ENCODE results near the gene KLHL40. TPM values are rescaled to one million over a fixed set of nuclear protein-coding genes. Genes with fewer than 3 reads are reported as not detected.

KLHL40 gene
- total RNA-seq, 1 experiment from 2014 or later: not detected

- Histone ChIP-seq H3K4me1 (ENCODE audit: insufficient read depth, low read length) (no peaks in the 10 kb centered on the region), H3K14ac (ENCODE audit: insufficient read depth, low read length) (no peak overlapping the region), H2BK12ac (ENCODE audit: insufficient read length, low read depth, low read length) (no peak overlapping the region), H3K18ac (ENCODE audit: insufficient read length, low read depth, low read length) (no peak overlapping the region), H3K23ac (ENCODE audit: insufficient read length, low read depth, low read length) (no peak overlapping the region), H3K56ac (ENCODE audit: insufficient read length, low read depth, low read length) (no peak overlapping the region), H3K79me2 (ENCODE audit: insufficient read depth, low read length) (no peaks in the 10 kb centered on the region), H2BK20ac (ENCODE audit: low read depth, low read length, poor library complexity, severe bottlenecking) (no peak overlapping the region), H2BK120ac (ENCODE audit: low read depth, low read length, poor library complexity, severe bottlenecking) (no peak overlapping the region), H3K27ac (ENCODE audit: insufficient read length, low read depth, low read length) (no peak overlapping the region), H4K5ac (ENCODE audit: insufficient read length, low read depth, low read length) (no peak overlapping the region), H3T11ph (ENCODE audit: low read length) (no peak overlapping the region), H4K20me1 (ENCODE audit: control insufficient read depth, insufficient read depth, insufficient read length) (no peaks in the 10 kb centered on the region), H2AK5ac (ENCODE audit: insufficient read length, low read length) (no peak overlapping the region), H3K9ac (ENCODE audit: extremely low read depth, insufficient read length, low read length) (no peak overlapping the region), H3K4ac (ENCODE audit: low read depth, low read length) (no peak overlapping the region), H3K23me2 (ENCODE audit: insufficient read length, low read depth, low read length, poor library complexity, severe bottlenecking) (no peaks in the 10 kb centered on the region), H2BK5ac (ENCODE audit: insufficient read length, low read length) (no peak overlapping the region), H3K4me2 (ENCODE audit: insufficient read depth, insufficient read length, low read length) (no peak overlapping the region), H3K79me1 (ENCODE audit: insufficient read depth, low read depth, low read length, poor library complexity, severe bottlenecking) (no peaks in the 10 kb centered on the region), H2AFZ (ENCODE audit: low read length) (no peak overlapping the region), H4K8ac (replicated peaks; ENCODE audit: insufficient read length, low read depth, low read length) (no peak overlapping the region), H4K91ac (ENCODE audit: insufficient read length, low read depth, low read length) (no peak overlapping the region), H3K9me3 (ENCODE audit: control insufficient read depth, low read depth, low read length) (no peaks in the 10 kb centered on the region), H3K27me3 (ENCODE audit: insufficient read depth, low read length) (no peaks in the 10 kb centered on the region), H2BK15ac (ENCODE audit: low read depth, low read length) (no peak overlapping the region)
- Mint-ChIP-seq H3K4me1 (peaks cover 3 to 7% of the 10 kb centered on the region in 2 experiments; a peak in 3 of 4 replicates), H3K27me3 (ENCODE audit: low read depth) (no peaks in the 10 kb centered on the region), H3K36me3 (ENCODE audit: insufficient read depth in 1 of 3, low read depth in 3 of 3) (peaks cover 3 to 21% (median 8%) of the 10 kb centered on the region in 3 experiments; a peak in 6 of 7 replicates), H3K27ac (no peak overlapping the region), H3K9me3 (no peaks in the 10 kb centered on the region), H3K4me3 (no peak overlapping the region)
- no peak for DNase-seq
- no CpG with 5 or more reads among the region's 7 CpGs for WGBS (ENCODE audit: extremely low coverage, insufficient read length, low lambda C conversion rate)
- TF ChIP-seq, protein P1, sequence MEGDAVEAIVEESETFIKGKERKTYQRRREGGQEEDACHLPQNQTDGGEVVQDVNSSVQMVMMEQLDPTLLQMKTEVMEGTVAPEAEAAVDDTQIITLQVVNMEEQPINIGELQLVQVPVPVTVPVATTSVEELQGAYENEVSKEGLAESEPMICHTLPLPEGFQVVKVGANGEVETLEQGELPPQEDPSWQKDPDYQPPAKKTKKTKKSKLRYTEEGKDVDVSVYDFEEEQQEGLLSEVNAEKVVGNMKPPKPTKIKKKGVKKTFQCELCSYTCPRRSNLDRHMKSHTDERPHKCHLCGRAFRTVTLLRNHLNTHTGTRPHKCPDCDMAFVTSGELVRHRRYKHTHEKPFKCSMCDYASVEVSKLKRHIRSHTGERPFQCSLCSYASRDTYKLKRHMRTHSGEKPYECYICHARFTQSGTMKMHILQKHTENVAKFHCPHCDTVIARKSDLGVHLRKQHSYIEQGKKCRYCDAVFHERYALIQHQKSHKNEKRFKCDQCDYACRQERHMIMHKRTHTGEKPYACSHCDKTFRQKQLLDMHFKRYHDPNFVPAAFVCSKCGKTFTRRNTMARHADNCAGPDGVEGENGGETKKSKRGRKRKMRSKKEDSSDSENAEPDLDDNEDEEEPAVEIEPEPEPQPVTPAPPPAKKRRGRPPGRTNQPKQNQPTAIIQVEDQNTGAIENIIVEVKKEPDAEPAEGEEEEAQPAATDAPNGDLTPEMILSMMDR (conservative IDR thresholded peaks at IDR 0.05): no peak
These were observed 23.1 kb upstream of the KLHL40 start for GRCh38 chr3:42662037-42662812.

All from H9 (cell line).